Limb (tissue), 2 donors: ENCODE results near the gene ADIPOR2.
A peak's percentile ranks its signal among the peaks of the same experiment; 100 is the strongest.
"Not testable (repeated sequence)": the region's sequence is repeated elsewhere in the genome, so short reads cannot be mapped to it uniquely, and the experiment has no call there.

Source experiments
- DNase-seq, 2 donors: peaks; one replicate each; pipeline ENCODE4 v3.0.0-alpha.2; 2016; ENCODE audit errors: extremely low spot score in 2 of 2

The ADIPOR2 gene

DNA sequence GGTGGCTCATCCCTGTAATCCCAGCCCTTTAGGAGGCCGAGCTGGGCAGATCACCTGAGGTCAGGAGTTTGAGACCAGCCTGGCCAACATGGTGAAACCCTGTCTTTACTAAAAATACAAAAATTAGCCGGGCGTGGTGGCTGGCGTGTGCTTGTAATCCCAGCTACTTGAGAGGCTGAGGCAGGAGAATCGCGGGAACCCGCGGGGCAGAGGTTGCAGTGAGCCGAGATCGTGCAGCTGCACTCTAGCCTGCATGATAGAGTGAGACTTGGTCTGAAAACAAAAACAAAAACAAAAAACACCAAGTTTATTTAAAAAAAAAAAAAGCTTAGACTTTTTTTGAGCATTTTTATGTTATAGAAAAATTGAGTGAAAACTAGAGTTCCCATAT, 40.8 kb downstream of the ADIPOR2 start:
- DNase-seq, result not testable (repeated sequence)

DNA sequence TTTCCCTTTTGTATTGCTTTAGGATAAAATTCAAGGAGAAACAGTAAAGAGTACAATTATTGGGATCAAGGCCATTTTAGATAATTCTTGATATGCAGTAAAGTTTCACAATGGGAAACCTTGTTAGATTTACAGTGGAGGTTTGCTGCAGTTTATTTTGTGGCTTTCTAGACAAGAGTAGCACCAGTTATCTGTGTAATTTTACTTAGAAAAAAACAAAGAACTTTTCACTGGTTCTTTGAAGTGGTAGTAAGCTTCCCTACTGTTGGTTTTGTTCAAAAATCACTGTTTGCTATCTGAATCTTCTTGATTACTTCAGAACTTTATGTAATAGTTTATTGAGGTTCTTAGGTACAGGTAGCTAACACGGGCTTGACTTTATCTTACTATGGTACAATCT, 42.0 kb downstream of the ADIPOR2 start:
- no peak for DNase-seq

DNA sequence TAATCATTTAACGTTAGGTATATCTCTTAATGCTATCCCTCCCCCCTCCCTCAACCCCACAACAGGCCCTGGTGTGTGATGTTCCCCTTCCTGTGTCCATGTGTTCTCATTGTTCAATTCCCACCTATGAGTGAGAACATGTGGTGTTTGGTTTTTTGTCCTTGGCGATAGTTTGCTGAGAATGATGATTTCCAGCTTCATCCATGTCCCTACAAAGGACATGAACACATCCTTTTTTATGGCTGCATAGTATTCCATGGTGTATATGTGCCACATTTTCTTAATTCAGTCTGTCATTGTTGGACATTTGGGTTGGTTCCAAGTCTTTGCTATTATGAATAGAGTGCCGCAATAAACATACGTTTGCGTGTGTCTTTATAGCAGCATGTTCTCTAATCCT, 42.8 kb downstream of the ADIPOR2 start:
- DNase-seq, result not testable (repeated sequence)

DNA sequence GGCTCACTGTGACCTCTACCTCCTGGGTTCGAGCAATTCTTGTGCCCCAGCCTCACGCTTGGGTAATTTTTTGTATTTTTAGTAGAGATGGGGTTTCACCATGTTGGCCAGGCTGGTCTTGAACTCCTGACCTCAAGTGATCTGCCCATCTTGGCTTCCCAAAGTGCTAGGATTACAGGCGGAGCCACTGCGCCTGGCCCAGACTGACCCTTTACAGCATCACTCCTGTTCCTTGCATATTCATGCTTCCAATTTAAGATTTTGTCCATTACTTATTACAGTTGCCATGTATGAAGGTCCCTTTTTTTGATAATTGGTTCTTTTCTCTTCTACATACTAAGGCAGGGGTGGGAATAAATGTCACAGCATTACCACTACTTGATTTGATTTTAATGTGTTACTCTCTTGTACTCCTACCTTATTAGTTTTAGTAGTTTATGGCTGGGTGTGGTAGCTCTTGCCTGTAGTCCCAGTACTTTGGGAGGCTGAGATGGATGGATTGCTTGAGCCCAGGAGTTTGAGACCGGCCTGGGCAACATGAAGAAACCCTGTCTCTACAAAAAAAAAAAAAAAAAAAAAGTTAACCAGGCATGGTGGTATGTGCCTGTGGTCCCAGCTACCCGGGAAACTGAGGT, 46.9 kb downstream of the ADIPOR2 start:
- no peak for DNase-seq

DNA sequence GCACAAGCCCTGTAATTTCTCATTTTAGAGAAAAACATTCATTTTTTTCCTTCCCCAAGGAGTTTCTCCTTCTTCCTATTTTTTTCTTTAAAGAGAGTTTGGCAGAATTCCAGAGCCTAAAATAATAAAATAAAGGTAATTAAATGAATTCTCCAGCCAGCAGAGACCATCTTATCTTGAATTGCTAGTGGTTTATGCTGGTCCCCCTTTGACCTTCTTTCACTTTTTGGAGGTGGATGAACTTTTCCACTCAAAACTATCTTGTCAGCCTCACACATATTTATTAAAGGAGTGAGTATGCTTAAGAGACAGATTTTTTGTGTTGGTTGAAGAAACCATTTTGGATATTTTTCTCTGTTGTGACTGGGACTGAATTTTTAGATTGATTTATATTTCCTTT, 47.6 kb downstream of the ADIPOR2 start:
- DNase-seq, result no peak

DNA sequence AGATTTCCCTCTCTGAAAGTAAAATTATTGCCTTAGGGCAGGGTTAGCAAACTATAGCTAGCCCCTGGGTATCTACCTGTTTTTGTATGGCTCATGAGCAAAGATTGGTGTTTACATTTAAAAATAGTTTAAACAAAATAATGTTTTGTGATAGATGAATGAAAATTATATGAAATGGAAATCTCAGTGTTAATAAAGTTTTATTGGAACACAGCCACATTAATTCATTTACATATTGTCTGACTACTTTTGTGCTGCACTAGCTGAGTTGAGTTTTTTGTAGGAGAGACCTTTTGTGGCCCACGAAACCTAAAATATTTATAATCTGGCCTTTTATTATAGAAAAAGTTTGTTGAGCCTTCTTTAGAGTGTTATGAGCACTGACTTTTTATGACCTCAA, 48.5 kb downstream of the ADIPOR2 start:
- DNase-seq, result no peak

DNA sequence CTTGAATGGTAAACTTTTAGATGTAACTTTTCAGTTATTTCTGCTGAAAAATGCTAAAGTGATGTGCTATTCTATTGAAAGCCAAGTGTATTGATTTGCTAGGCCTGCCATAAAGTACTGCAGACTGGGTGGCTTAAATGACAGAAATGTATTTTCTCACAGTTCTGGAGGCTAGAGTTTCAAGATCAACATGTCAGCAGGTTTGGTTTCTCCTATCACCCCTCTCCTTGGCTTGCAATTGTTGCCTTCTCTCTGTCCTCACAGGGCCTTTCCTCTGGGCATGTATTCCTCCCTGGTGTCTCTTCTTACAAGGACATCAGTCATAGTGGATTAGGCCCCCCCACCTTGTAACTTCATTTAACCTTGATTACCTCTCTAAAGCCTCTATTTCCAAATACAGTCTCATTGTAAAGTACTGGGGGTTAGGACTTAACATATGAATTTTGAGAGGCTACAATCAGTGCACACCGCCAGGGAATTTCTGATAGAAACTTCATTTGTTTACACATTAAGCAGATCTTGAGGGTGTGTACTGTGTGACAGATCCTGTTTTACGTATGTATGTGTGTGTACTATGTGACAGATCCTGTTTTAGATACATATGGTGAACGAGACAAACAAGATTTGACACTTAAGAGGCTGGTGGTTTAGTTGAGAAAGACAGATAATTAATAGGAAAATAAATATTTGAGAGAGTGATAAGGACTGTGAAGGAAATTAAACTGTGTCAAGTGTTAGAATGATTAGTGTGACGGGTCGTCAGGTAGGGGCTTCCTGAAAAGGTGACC, 49.5 kb downstream of the ADIPOR2 start:
- no peak for DNase-seq

DNA sequence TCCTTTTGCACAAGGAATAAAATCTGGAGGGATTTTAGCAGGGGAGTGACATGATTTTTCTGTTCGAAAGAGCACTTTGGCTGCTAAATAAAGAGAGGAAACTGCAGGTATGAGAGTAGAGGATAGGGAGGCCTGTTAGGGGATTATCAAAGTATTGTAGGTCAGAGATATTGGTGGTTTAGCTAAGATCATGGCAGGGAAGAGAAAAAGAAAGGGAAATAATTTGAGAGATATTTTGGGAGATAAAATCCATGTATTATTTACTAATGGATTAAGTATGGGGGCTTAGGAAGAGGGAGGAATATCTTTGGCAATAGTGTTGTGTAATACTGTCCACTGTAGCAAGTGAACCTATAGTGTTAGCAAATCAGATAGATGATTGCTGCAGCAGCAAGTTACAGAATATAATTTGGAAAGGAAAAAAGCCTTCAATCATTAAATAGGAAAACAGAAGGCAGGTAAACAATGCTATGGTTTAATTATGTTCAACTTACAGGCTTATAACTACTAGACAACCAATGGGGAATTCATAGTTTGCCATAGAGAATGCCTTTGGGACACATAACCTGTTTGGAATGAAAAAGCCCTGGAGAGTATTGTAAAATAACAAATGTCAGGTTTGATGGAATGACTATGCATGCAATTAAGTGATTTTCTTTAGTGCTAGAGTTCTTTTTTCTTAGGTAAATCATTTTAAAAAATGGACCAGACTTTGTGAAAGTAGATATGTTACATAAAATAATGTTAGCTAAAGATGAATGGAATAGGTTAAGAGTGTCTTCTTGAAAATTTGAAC, 50.5 kb downstream of the ADIPOR2 start:
- no peak for DNase-seq

DNA sequence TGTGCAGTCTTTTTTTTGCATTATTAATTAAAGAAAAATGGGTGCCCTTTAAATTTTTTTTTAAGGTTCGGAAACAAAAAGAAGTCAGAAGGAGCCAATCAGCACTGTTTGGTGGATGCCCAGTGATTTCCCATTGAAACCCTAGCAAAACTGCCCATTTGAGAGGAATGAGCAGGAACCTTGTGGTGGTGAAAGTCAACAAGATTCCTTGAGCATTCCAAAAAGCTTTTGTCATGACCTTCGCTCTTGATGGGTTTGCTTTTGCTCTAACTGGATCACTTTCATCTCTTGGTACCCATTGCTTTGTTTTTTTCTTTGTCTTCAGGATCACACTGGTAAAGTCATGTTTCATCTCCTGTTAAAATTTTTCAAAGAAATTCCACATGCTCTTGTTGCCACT, 54.1 kb downstream of the ADIPOR2 start:
- no peak for DNase-seq

DNA sequence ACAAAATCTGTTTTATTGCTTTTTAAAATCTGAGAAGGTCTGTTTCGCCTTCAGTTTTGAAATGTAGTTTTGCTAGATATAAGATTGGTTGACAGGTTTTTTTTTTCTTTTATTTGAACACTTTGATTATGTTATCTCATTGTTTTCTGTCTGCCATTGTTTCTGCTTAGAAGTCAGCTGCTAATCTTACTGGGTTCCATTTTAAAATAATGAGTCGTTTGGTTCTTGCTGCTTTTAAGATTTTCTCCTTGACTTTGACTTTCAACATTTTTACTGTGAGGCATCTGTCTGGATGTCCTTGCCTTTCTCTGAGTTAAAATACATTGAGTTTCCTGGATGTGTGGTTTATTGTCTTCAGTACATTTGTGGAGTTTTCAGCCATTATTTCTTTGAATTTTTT, 56.7 kb downstream of the ADIPOR2 start:
- DNase-seq, result no peak

DNA sequence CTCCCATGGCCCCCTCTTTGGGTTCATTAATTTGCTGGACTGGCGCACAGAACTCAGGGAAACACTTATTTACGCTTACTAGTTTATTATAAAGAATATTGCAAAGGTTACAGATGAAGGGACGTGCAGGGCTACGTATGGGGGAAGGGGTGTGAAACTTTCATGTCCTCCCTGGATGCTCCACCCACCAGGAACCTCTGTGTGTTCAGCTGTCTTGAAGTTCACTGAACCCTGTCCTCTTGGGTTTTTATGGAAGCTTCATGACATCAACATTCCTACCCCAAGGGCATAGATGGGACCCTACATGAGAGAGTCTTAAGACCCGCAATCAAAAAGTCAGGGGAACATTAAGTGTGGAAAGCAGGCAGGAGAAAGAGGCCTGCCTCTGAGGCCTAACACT, 58.1 kb downstream of the ADIPOR2 start:
- no peak for DNase-seq

DNA sequence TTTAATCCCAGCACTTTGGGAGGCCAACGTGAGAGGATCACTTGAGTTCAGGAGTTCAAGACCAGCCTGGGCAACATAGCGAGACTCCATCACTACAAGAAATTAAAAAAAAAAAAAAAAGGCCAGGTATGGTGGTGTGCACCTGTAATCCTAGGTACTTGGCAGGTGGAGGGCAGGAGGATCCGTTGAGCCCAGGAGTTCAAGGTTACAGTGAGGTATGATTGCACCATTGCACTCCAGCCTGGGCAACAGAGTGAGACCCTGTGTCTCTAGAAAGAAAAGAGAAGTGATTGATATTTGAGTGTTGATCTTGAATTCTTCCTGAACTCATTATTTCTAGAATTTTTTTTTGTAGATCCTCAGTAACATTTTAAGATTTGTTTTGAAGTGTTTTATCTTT, 59.4 kb downstream of the ADIPOR2 start:
- DNase-seq, result no peak

DNA sequence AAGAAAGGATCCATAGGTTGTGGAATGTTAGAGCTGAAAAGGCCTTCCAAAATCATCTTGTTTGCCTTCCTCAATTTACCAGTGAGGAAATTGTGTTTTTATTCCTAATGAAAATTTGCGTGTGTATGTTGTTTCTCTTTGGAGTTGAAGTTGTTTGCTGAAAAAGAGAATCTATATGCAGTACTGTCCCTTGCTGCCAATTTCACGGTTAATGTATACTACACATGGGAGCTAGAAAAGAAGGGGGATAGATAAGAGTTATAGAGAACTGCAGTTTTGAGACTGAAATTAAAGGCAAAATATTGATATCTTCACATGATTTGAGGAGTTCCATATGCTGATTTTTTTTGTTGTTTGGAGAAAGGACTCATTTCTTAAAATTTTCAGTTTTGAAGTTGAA, 67.5 kb downstream of the ADIPOR2 start:
- no peak for DNase-seq

DNA sequence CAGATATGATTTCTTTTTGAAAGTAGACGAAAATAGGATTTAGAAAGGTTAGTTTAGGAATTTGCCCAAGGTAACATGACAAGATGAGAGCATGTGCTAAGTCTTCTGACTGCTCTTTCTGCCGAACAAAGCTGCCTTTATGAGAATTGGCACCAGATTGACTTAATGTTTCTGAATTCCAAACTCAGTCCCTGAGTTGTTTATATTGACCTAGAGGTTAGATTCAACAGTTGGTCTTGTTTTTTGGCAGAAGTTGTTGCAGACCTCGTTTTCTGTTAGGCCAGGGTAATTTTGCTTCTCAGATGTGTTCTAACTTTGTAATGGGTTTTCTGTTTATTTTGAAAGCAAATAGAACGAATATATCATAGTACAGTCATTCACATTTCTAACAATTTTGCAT, 68.0 kb downstream of the ADIPOR2 start:
- peak in 1 of 2 donors; percentile 6 for DNase-seq

DNA sequence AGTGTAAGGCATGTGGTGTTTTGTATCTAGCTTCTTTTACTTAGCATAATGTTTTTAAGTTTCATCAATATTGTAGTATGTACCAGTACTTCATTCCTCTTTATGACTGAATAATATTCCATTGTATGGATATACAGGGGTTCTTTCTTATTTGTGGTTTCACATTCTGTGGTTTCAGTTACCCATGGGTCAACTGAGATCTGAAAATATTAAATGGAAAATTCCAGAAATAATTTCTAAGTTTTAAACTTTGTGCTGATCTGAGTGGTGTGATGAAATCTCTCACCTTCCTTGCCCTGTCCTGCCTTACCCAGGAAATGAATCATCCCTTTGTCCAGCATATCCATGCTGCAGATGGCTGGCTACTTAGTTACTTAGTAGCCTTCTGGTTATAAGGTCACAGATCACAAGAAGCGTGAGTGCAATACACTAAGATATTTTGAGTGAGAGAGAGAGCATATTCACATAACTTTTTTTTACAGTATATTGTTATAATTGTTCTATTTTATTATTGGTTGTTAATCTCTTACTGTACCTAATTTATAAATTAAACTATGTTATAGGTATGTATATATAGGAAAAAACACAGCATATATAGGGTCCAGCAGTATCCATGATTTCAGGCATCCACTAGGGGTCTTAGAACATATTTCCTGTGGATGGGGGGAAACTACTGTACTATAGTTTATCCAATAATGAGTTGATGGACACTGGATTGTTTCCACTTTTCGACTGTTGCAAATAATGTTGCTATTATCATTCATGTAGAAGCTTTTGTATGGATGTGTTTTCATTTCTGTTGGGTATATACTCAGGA, 69.9 kb downstream of the ADIPOR2 start:
- DNase-seq, result no peak

DNA sequence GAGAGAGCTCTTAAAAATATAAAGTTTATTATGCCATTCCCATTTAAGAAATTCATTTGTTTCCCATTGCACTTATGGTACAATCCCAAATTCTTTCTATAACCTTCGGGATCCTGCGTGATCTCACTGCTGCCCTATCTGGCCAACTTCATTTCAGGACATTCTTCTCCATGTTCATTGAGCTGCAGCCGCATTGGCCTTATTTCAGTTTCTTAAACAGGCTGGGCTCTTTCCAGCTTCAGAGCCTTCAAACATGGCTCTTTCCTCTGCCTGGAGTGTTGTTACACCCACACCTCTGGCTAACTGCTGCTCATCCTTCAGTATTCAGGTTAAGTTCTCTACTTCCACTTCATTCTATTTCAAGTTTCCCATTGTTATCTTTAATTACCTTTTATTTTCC, 71.0 kb downstream of the ADIPOR2 start:
- no peak for DNase-seq

DNA sequence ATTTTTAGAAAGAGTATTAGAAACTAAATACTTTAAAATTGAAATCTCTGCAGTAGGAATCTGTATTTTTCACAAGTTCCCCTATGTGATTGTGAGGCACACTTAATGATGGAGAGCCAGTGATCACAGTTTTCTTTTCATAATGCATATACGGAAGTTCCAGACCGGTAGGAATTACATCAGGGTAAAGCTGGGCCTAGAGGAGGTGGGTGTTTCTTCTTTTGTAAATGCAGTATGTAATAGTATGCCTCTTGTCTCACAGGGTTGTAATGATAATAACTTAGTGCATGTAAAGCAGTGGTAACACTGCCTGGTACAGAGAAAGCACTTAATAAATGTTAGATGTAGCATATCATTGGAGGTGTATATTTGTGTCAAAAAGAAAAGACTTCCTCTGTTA, 72.3 kb downstream of the ADIPOR2 start:
- no peak for DNase-seq

DNA sequence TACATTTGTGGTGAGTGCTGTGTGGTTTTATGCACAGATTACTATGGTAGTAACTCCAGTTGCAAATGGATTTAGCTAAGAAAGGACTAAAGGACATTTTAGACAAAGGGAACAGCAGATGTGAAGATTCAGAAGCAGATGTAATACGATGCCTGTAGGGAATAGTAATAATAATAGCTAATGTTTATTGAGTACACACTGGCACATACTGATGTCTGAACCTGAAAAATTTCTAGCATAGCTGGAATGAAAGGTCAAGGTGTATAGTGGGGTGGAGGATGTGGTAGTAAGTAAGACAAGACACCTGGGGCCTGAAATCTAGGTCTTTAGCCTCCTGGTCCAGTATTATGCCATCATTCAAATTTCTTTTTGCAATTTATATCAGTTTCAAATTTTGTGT, 75.2 kb downstream of the ADIPOR2 start:
- DNase-seq, result no peak

DNA sequence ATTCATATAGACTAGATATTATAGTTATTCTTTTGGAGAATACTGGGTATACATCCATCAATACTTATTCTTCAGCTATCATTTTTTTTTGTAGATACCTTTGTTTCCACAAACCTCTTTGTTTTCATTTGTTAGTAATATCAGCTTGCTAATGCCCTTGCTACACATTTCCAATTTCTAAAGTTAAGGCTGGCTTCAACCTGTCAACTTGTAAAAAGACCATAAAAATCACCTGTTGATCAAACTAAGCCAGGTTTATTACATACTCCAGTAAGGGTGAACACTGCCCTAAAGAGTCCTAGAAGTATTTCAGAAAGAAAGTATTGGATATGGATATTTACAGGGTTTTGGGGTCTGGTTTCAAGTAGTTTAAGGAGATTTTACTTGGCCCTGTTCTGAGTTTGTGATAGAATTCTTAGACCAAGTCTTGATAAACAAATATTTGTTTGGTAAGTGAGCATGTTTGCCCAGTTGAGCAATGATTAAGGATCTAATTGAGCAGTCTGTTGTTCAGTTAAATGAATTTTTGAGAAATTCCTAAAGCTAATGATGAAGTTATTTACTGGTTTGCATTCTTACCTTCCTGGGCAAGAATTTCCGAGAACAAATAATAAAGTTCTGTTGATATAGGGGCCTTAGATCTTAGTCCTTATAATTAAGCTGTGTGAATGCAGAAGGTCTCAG, 76.7 kb downstream of the ADIPOR2 start:
- no peak for DNase-seq

DNA sequence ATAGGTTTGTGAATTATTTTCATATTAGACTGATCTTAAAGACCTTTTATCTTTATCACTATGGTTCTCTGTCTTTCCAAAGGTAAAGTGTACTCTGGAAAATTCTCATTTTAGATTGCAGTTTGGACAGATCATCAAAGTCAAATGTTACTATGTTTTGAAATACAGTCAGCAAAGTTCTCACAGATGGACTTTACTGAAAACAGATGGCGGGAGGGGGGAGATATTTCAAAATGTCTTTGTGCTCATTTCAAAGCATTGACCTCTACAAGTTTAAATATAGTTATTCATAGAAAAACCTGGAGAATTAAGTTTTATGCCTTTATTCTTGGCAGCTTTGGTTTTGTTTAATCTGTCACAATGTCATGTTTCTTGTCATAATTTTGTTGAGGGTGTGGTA, 77.7 kb downstream of the ADIPOR2 start:
- DNase-seq, result no peak
